Measurements from ENCODE around the gene CADM2. TPM values are rescaled to one million over a fixed set of nuclear protein-coding genes. Genes with fewer than 3 reads are reported as not detected.
A peak's percentile ranks its signal among the peaks of the same experiment; 100 is the strongest.

CADM2 gene
- total RNA-seq, 6 donors from 2014 or later: under 0.01 to 4.6 (median 1.2) TPM

- Histone ChIP-seq H3K4me3 (no peak overlapping the region), H3K9me3 (no peaks in the 10 kb centered on the region), H3K27ac (no peak overlapping the region), H3K27me3 (no peaks in the 10 kb centered on the region), H3K36me3 (no peaks in the 10 kb centered on the region), H3K4me1 (no peaks in the 10 kb centered on the region)
- WGBS, 2 donors: 83 to 84% methylated on average over 6 of the region's 6 CpGs
- DNase-seq (no peak), ATAC-seq (ENCODE audit: low FRiP score in 2 of 2) (no peak)
- no peak for TF ChIP-seq POLR2A (IDR thresholded peaks at IDR 0.05)
- TF ChIP-seq CTCF (IDR thresholded peaks at IDR 0.05): no peak
- TF ChIP-seq EP300 (IDR thresholded peaks at IDR 0.05): no peak
- TF ChIP-seq POLR2AphosphoS5 (IDR thresholded peaks at IDR 0.05): no peak
Observed at GRCh38 chr3:85571835-85572234, 613.0 kb downstream of the CADM2 start.

- H3K4me3 ChIP-seq: no peak overlapping the region
- no peaks in the 10 kb centered on the region for H3K36me3 ChIP-seq
- no peak for ATAC-seq (ENCODE audit: low FRiP score in 2 of 2)
- no peaks in the 10 kb centered on the region for H3K4me1 ChIP-seq
- TF ChIP-seq CTCF (IDR thresholded peaks at IDR 0.05): no peak
- TF ChIP-seq POLR2AphosphoS5 (IDR thresholded peaks at IDR 0.05): no peak
- no peak for TF ChIP-seq POLR2A (IDR thresholded peaks at IDR 0.05)
- TF ChIP-seq EP300 (IDR thresholded peaks at IDR 0.05): no peak
- H3K9me3 ChIP-seq: no peaks in the 10 kb centered on the region
- H3K27ac ChIP-seq: no peak overlapping the region
- 75 to 79% methylated on average over 4 of the region's 4 CpGs for WGBS, 2 donors
- DNase-seq: no peak
- H3K27me3 ChIP-seq: no peaks in the 10 kb centered on the region
Observed at GRCh38 chr3:85572426-85572825, 613.6 kb downstream of the CADM2 start.

- H3K4me3 ChIP-seq: no peak overlapping the region
- no peak for TF ChIP-seq CTCF (IDR thresholded peaks at IDR 0.05)
- TF ChIP-seq POLR2A (IDR thresholded peaks at IDR 0.05): no peak
- 79 to 87% methylated on average over 5 of the region's 5 CpGs for WGBS, 2 donors
- H3K9me3 ChIP-seq: no peaks in the 10 kb centered on the region
- DNase-seq: no peak
- H3K4me1 ChIP-seq: no peaks in the 10 kb centered on the region
- H3K27ac ChIP-seq: no peak overlapping the region
- no peaks in the 10 kb centered on the region for H3K36me3 ChIP-seq
- no peaks in the 10 kb centered on the region for H3K27me3 ChIP-seq
- ATAC-seq (ENCODE audit: low FRiP score in 2 of 2): no peak
Observed at GRCh38 chr3:85572978-85573377, 614.2 kb downstream of the CADM2 start.

- no peak overlapping the region for H3K4me3 ChIP-seq
- TF ChIP-seq CTCF (IDR thresholded peaks at IDR 0.05): no peak
- TF ChIP-seq POLR2A (IDR thresholded peaks at IDR 0.05): no peak
- no peak for TF ChIP-seq POLR2AphosphoS5 (IDR thresholded peaks at IDR 0.05)
- no peak for TF ChIP-seq EP300 (IDR thresholded peaks at IDR 0.05)
- H3K27me3 ChIP-seq: no peaks in the 10 kb centered on the region
- WGBS, 2 donors: 86 to 94% methylated on average over 2 of the region's 2 CpGs
- H3K4me1 ChIP-seq: no peaks in the 10 kb centered on the region
- no peak overlapping the region for H3K27ac ChIP-seq
- no peaks in the 10 kb centered on the region for H3K9me3 ChIP-seq
- H3K36me3 ChIP-seq: no peaks in the 10 kb centered on the region
- ATAC-seq (ENCODE audit: low FRiP score in 2 of 2) (no peak), DNase-seq (no peak)
Observed at GRCh38 chr3:85574006-85574705, 615.4 kb downstream of the CADM2 start.

- Histone ChIP-seq H3K27me3 (no peaks in the 10 kb centered on the region), H3K36me3 (no peaks in the 10 kb centered on the region), H3K9me3 (no peaks in the 10 kb centered on the region), H3K4me3 (no peak overlapping the region), H3K4me1 (no peaks in the 10 kb centered on the region), H3K27ac (no peak overlapping the region)
- WGBS, 2 donors: 9 to 14% methylated on average over 4 of the region's 4 CpGs
- TF ChIP-seq POLR2A (IDR thresholded peaks at IDR 0.05): no peak
- peak in 5 of 6 experiments; percentile 54 to 74 (median 71) for TF ChIP-seq CTCF (IDR thresholded peaks at IDR 0.05)
- no peak for TF ChIP-seq POLR2AphosphoS5 (IDR thresholded peaks at IDR 0.05)
- ATAC-seq (ENCODE audit: low FRiP score in 2 of 2) (peak in 1 of 2 donors; percentile 81), DNase-seq (peak in 1 of 2 donors; percentile 38)
Observed at GRCh38 chr3:85576091-85576690, 617.4 kb downstream of the CADM2 start.

All from upper lobe of left lung (tissue), 6 donors.